GM21619 (cell line): ENCODE results near the gene B4GALT6.

Source experiments
- ATAC-seq: cut with Tn5 transposase; IDR thresholded peaks from one replicate; pipeline ENCODE4 v1.9.1; 2021; ENCODE audit not compliant: unreplicated experiment

Gene B4GALT6

GRCh38 chr18:31660763-31661162 lies 23.6 kb downstream of the B4GALT6 start:
- ATAC-seq, result no peak

GRCh38 chr18:31659576-31660177 lies 24.7 kb downstream of the B4GALT6 start:
- no peak for ATAC-seq

- ATAC-seq, result peak; percentile 66
Measured at GRCh38 chr18:31658670-31659575, 25.5 kb downstream of the B4GALT6 start.

DNA sequence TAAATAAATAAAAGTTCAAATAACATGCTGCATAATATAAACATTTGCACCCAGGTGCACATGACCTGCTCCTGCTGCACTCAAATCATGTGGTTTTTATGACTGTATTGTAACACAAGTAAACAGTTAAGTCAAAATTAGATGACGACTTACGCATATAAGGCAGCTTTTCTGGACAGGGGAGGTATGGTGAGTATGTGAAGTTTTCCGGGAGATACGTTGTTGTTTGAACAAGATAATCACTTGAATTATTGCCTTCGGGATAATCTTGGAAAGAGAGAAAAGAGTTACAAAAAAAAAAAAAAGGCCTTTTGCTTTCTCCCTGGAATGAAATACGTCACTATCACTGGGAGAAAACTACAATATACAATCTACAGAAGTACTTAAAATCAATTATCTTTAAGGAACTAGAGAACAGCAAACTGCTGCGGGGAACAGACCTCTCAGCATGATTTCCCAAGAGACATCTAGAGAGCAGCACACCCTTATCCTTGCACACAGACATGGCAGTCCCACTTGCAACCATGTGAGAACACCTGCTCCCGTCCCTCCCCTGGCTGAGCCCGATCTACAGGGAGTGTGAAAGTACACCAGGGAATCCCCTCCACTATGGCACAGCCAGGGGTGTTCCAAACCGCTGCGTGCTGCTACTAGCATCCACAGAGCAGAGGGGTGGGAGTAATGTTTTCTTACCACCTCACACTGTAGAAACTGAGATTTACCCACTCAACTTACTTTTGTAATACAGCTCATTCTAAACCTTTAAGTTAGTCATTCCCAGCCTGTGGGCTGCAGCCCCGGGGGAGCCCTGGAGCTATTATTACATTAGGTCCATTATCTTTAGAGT lies 26.3 kb downstream of the B4GALT6 start:
- ATAC-seq, result peak; percentile 75

GRCh38 chr18:31656754-31657153 lies 27.6 kb downstream of the B4GALT6 start:
- ATAC-seq, result no peak

- ATAC-seq, result no peak
Measured at GRCh38 chr18:31655354-31655753, 29.0 kb downstream of the B4GALT6 start.

DNA sequence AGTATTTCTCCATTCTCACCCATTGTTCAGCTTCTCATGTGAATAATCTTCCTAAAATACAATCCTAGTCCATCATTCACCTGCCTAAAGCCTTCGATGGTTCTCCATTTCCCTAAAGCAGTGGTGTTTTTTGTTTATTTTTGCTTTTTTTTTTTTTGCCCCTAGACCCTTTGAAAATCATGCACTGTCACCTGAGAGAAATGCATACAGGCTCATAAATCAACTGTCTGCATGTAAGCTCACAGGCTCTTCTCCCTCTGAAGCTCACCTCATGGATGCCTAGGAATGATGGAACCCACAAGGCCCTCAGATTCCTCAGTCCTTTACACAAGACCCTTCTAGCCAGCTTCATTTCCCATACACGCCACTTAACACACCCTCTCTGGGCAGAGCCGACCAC lies 31.5 kb downstream of the B4GALT6 start:
- ATAC-seq, result no peak

DNA sequence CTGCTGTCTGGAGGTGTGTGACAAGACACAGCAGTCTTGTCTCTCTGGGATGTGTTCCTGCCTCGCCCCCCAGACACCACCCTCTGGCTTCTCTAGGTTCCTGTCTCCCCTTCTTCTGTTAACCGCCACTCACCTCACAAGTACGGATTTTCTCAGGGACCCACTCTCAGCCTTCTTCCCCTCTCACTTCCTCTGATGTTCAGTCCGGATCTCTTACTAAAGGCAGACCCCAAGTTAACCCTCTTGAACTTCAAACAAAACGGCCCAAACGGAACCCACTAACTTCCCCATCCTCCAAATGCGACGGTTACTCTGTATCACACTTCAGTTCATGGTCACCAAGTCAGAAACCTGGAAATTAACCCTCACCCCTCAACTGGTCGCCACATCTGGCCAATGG lies 32.0 kb downstream of the B4GALT6 start:
- no peak for ATAC-seq

- ATAC-seq, result no peak
Measured at GRCh38 chr18:31651369-31651768, 33.0 kb downstream of the B4GALT6 start.

DNA sequence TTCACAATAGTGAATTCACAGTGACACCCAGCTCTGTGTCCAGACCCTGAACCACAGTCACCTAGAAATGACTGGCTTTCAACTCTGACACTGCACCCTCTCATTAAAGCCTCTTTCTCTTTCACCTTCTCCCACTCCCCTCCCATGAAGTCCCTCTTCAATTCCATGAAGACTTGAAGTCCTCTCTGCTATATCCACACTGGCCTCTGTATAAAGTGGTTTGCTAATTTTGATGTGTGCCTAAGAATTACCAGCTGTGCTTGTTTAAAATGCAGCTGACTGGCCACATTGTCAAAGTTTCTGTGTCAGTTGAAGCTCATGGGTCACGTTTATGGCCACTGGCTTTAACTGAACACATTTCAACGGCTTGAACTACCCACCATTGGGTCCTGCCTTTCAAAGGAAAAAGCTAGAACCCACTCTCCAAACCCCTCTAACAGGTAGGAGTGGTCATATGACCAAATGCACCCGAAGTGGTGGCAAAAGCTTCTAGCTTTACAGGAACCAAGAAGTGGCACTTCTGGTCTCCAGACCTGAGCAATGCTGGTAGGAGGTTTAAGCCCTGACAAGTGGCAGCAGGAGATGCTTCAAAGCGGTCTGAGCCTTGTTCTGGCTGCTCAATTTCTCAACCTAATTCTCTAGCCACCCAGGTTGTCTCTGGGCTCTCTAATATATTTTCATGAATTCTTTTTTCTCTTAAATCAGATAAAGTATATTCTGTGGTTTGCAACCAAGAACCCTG lies 34.2 kb downstream of the B4GALT6 start:
- ATAC-seq, result peak; percentile 44

DNA sequence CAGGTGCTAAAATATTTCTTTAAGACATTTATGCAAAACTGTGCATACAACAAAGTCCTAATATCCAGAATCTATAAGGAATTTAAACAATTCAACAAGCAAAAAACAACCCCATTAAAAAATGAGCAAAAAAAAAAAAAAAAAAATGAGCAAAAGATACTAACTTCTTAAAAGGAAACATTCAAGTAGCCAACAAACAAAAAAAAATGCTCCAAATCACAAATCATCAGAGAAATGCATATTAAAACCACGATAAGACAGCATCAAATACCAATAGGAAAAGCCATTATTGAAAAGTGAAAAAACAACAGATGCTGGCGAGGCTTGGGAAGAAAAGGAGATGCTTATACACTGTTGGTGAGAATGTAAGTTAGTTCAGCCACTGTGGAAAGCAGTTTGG lies 34.9 kb downstream of the B4GALT6 start:
- ATAC-seq, result no peak

DNA sequence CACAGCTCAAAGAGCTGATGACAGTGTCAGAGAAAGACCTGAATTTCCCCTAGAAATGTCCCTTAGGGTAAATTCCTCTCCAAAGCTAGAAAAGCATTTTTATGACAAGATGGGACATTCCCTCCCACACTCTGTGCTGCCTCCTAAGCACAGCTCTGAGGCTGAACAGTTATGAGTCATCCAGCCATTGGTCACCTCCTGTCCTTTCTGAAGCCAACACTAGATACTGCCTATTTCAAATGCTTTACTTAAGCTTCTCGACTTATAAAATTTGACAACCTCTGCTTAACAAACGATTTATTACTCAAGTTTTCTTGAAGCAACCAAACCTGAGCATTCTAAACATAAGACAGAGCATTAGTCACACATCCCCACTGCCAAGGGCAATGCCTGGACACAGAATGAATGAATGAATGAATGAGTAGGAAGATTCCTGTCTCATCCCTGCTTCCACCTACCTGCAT lies 35.4 kb downstream of the B4GALT6 start:
- ATAC-seq, result peak; percentile 64

GRCh38 chr18:31648458-31648857 lies 35.9 kb downstream of the B4GALT6 start:
- ATAC-seq, result no peak

DNA sequence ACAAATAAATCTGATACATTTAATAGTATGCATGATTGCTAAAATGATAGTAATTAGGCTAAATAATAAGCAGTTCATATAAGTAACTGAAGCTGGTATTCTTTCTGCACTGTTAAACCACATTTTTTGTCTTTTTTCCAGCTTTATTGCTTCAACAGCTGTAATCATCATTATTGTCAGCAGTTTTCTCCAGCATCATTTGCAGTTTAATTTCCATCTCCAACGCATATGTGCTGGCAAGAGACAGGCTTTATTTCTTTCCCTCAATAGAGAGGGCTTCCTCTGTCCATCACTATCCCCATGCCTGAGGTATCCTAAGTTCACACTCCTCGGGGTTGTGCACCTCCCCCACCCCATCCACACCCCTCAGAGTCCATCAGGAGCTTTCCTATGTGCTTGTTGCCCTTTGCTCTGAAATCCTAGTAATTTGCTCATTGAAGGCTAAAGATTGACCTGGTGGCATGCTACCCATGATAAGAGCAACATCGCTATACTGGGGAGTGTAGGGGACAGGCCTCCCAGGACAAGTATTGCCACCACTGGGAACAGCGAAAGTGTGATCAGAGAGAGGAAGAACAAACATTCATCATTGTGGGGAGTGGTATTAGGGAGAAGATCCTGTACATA lies 37.1 kb downstream of the B4GALT6 start:
- no peak for ATAC-seq

DNA sequence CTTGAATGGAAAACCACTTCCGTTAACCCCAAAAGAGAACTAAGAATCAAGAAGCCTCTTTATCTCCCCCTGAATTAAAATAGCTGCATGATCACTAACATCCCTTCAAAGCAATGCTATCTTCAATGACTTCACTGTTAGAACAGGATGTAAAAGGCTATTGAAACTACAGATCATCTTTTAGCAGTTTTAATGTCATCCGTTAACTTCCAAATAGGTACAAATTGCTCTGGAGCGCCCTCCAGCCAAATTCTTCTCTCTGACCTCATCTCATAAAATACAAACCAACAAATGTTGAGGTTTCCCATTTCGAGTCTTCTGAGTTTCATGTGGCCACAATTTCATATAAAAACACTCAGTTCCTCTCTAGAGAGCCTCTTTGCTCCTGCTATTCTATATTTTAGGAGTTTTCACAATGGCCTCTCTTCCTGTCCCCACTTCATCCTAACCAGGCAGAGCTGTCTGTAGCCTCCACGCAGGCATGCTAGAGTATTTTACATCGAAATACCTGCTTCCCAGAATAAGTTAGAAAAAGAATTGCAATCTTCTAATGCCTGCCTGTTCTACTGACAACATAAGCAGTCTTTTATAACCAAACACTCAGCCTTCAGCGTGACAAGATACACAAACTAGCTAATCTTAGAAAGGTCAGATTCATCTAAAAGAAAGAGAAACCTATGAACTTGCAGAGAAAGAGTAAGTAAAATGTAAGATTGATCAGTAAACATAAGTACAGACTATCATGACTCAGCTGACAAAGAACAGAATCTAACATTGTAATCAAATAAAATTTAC lies 37.9 kb downstream of the B4GALT6 start:
- ATAC-seq, result no peak

DNA sequence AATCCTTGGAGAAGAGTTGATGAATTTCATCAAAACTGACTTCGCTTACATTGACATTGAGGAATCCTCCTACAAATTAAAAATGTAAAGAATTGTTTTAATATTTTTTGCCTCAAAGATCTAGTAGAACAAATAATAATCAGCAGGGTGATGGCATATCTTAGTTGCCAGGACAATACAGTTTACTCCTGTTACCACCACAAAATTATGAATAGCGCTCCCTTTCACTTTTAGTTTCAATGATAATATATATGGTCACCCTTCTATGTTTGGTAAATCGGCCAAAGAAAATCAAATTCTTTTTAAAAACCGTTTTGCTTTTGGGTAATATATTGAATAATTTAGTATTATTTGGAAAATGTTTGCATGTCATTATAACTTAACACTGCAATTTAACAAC lies 39.0 kb downstream of the B4GALT6 start:
- ATAC-seq, result no peak

DNA sequence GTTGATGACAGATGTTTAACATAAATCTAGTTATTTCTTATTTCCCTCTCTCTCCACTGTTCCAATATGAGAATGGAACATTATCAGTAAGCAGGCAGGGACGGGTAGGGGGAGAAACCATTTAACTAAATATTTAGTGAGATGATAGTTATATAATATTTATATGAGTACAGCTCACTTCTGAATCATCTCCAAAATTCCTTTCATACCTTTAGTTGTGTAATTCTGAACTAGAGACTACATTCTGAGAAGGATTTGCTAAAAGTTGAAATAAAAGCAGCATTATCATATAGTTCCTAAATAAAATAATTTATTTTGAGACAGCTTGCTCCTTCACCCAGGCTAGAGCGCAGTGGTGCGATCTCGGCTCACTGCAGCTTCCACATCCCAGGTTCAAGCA lies 41.4 kb downstream of the B4GALT6 start:
- ATAC-seq, result no peak

DNA sequence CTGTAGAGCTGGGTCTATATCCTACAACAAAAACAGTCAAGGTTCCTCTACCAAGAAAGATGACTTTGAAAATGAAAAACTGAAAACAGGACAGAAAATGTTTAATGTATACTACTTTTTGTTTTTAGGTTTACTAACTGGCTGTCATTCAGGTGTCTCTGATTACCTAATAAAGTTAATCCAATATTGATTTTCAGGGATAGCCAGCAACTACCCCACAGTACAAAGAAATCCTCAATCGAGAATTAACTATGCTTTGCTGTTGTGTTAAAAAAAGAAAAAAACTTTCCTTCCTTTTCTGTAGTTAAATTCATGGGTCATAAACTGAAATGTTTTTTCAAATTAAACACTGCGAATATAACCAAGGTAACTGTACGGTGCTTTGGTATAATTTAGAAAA lies 46.9 kb downstream of the B4GALT6 start:
- ATAC-seq, result no peak

GRCh38 chr18:31636387-31636786 lies 48.0 kb downstream of the B4GALT6 start:
- ATAC-seq, result no peak

GRCh38 chr18:31634331-31634713 lies 50.1 kb downstream of the B4GALT6 start:
- peak; percentile 98 for ATAC-seq
